ENCODE data around the gene STK10. TPM values are rescaled to one million over a fixed set of nuclear protein-coding genes. Genes with fewer than 3 reads are reported as not detected.

STK10 gene
- total RNA-seq, 2 experiments from 2014 or later: 211 to 229 TPM

- H3K4me1 Mint-ChIP-seq (ENCODE audit: low read depth): peaks cover 81% of the 10 kb centered on the region
- no peaks in the 10 kb centered on the region for H3K9me3 Mint-ChIP-seq
- H3K27ac ChIP-seq (ENCODE audit: low read depth in 1 of 2, low read length in 2 of 2): no peak overlapping the region
Measured at GRCh38 chr5:171999877-172000276, 188.1 kb downstream of the STK10 start.

GRCh38 chr5:171999100-171999499, 188.9 kb downstream of the STK10 start:
- Histone ChIP-seq H3K4me1 (ENCODE audit: insufficient read depth, low read length) (peaks cover 10% of the 10 kb centered on the region), H3K27ac (ENCODE audit: low read depth in 1 of 2, low read length in 2 of 2) (no peak overlapping the region), H3K36me3 (ENCODE audit: insufficient read depth, low read length) (peaks cover 14% of the 10 kb centered on the region), H3K4me3 (ENCODE audit: low read length) (no peak overlapping the region), H3K27me3 (ENCODE audit: control insufficient read depth in 1 of 2, insufficient read depth in 2 of 2, low read length in 2 of 2) (no peaks in the 10 kb centered on the region), H3K9me3 (ENCODE audit: control insufficient read depth in 1 of 2, insufficient read depth in 1 of 2, low read length in 2 of 2) (no peaks in the 10 kb centered on the region)
- ATAC-seq (ENCODE audit: poor library complexity) (no peak), DNase-seq (no peak)
- CTCF ChIA-PET: no interaction called here
- intact Hi-C loops (cut with DNase I, micrococcal nuclease): no loop called here
- no peaks in the 10 kb centered on the region for H3K27me3 Mint-ChIP-seq
- no peaks in the 10 kb centered on the region for H3K9me3 Mint-ChIP-seq
- H3K36me3 Mint-ChIP-seq (ENCODE audit: low read depth): peaks cover 29% of the 10 kb centered on the region
- POLR2A ChIA-PET: interaction anchor here (0.6 kb wide), 1 partner anchor 57 kb away, joined by 3 read pairs; no protein-coding TSS in a partner anchor
- H3K4me1 Mint-ChIP-seq (ENCODE audit: low read depth): peaks cover 80% of the 10 kb centered on the region
- no peak overlapping the region for H3K4me3 Mint-ChIP-seq
- no peak overlapping the region for H3K27ac Mint-ChIP-seq
- TF ChIP-seq, protein P1, sequence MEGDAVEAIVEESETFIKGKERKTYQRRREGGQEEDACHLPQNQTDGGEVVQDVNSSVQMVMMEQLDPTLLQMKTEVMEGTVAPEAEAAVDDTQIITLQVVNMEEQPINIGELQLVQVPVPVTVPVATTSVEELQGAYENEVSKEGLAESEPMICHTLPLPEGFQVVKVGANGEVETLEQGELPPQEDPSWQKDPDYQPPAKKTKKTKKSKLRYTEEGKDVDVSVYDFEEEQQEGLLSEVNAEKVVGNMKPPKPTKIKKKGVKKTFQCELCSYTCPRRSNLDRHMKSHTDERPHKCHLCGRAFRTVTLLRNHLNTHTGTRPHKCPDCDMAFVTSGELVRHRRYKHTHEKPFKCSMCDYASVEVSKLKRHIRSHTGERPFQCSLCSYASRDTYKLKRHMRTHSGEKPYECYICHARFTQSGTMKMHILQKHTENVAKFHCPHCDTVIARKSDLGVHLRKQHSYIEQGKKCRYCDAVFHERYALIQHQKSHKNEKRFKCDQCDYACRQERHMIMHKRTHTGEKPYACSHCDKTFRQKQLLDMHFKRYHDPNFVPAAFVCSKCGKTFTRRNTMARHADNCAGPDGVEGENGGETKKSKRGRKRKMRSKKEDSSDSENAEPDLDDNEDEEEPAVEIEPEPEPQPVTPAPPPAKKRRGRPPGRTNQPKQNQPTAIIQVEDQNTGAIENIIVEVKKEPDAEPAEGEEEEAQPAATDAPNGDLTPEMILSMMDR (IDR thresholded peaks at IDR 0.05): no peak

More at GRCh38 chr5:171999877-172000276, 188.1 kb downstream of the STK10 start:
- no peaks in the 10 kb centered on the region for H3K9me3 ChIP-seq (ENCODE audit: control insufficient read depth in 1 of 2, insufficient read depth in 1 of 2, low read length in 2 of 2)
- ATAC-seq (ENCODE audit: poor library complexity) (no peak), DNase-seq (no peak)
- no peaks in the 10 kb centered on the region for H3K27me3 ChIP-seq (ENCODE audit: control insufficient read depth in 1 of 2, insufficient read depth in 2 of 2, low read length in 2 of 2)
- ChIA-PET CTCF (no interaction called here), POLR2A (interaction anchor here (1.0 kb wide), 1 partner anchor 17 kb away, joined by 3 read pairs; no protein-coding TSS in a partner anchor)
- no peak overlapping the region for H3K4me3 ChIP-seq (ENCODE audit: low read length)
- Mint-ChIP-seq H3K27me3 (no peaks in the 10 kb centered on the region), H3K4me3 (no peak overlapping the region), H3K36me3 (ENCODE audit: low read depth) (peaks cover 26% of the 10 kb centered on the region), H3K27ac (no peak overlapping the region)
- peaks cover 13% of the 10 kb centered on the region for H3K4me1 ChIP-seq (ENCODE audit: insufficient read depth, low read length)
- TF ChIP-seq, protein P1 (IDR thresholded peaks at IDR 0.05): no peak
- H3K36me3 ChIP-seq (ENCODE audit: insufficient read depth, low read length): peaks cover 14% of the 10 kb centered on the region
- intact Hi-C loops (cut with DNase I, micrococcal nuclease): loop anchor here in 1 of 2 experiments (5.0 kb wide), 1 partner anchor 43 kb away; no protein-coding TSS in a partner anchor

DNA sequence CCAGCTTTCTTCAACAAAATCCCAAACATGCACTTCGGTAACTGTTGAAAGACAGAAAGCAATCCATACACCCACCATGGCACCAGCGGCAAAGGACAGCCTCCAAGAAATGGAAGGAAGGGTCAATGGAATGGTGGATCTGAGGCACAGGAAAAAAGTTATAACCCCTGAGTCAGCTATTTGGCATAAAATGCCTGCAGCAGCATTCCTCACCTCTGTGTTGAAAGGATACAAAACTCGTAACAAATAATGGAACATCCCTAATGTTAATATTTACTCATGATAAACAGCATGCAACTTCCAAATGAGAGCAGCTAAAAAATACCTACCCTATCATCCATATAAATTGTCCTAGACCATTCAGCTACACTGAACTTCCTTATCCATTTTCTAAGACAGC, 191.0 kb downstream of the STK10 start:
- Histone ChIP-seq H3K27ac (ENCODE audit: low read depth in 1 of 2, low read length in 2 of 2) (no peak overlapping the region), H3K4me1 (ENCODE audit: insufficient read depth, low read length) (peaks cover 4% of the 10 kb centered on the region), H3K36me3 (ENCODE audit: insufficient read depth, low read length) (peaks cover 27% of the 10 kb centered on the region), H3K27me3 (ENCODE audit: control insufficient read depth in 1 of 2, insufficient read depth in 2 of 2, low read length in 2 of 2) (no peaks in the 10 kb centered on the region), H3K4me3 (ENCODE audit: low read length) (no peak overlapping the region), H3K9me3 (ENCODE audit: control insufficient read depth in 1 of 2, insufficient read depth in 1 of 2, low read length in 2 of 2) (no peaks in the 10 kb centered on the region)
- ChIA-PET CTCF (no interaction called here), POLR2A (interaction anchor here (1.5 to 3.2 kb wide), 2 partner anchors 9 to 12 kb away, joined by 5 to 25 read pairs; partner anchors contain the start of gene FBXW11)
- Mint-ChIP-seq H3K9me3 (no peaks in the 10 kb centered on the region), H3K4me3 (no peak overlapping the region), H3K27me3 (no peaks in the 10 kb centered on the region), H3K4me1 (ENCODE audit: low read depth) (peaks cover 79% of the 10 kb centered on the region), H3K27ac (no peak overlapping the region), H3K36me3 (ENCODE audit: low read depth) (peaks cover 44% of the 10 kb centered on the region)
- DNase-seq: no peak
- intact Hi-C loops (cut with DNase I, micrococcal nuclease): no loop called here
- TF ChIP-seq, protein P1 (IDR thresholded peaks at IDR 0.05): no peak
- no peak for ATAC-seq (ENCODE audit: poor library complexity)
